GM19395 (cell line): Measurements from ENCODE around the gene MYO3A.

Experiments
- ATAC-seq: cut with Tn5 transposase; IDR thresholded peaks from one replicate; pipeline ENCODE4 v1.9.1; 2021; ENCODE audit warnings: mild to moderate bottlenecking, moderate library complexity; ENCODE audit not compliant: unreplicated experiment

MYO3A gene

GRCh38 chr10:26251925-26252324, 317.9 kb downstream of the MYO3A start:
- no peak for ATAC-seq

DNA sequence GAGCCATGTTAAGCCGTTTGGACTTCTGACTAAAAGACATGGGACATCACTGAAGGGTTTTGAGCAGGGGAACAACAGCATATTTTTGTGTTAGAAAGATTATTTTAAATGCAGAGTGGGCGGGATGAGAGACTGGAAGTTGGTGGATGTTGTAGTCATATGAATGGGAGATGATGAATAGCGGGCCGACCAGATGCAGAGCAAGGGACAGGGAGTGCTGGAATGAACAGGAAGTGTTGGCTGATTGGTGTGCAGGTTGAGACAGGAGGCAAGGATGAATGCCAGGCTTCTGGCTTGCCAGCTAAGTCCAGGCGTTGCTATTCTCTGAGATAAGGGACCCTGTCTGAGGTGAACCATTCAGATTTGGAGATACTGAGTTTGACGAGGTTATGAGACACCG, 320.6 kb downstream of the MYO3A start:
- no peak for ATAC-seq

DNA sequence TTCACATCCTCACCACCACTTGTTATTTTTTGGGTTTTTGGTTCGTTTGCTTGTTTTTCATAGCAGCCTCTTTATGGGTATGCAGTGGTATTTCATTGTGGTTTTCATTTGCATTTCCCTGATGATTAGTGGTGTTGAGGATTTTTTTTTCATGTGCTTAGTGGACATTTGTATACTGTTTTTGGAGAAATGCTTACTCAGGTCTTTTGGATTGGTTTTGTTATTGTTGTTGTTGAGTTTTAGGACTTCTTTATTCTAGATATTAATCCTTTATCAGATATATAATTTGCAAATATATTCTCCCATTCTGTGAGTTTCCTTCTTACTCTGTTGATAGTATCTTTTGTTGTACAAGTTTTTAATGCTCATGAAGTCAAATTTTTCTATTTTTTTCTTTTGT, 325.3 kb downstream of the MYO3A start:
- no peak for ATAC-seq
